Measurements from ENCODE around the gene ZDHHC8. TPM values are rescaled to one million over a fixed set of nuclear protein-coding genes. Genes with fewer than 3 reads are reported as not detected.

ZDHHC8 gene
- total and polyA plus RNA-seq, 7 experiments from 2014 or later, result 0.95 to 88.5 (median 65.9) TPM

GRCh38 chr22:20178915-20179227, 47.3 kb downstream of the ZDHHC8 start:
- no peak overlapping the region for H3K4me3 ChIP-seq (ENCODE audit: low read length)
- no peaks in the 10 kb centered on the region for H3K4me1 Mint-ChIP-seq
- CTCF ChIA-PET, result no interaction called here
- H3K27me3 Mint-ChIP-seq, result no peaks in the 10 kb centered on the region
- no peaks in the 10 kb centered on the region for H3K4me1 ChIP-seq (ENCODE audit: control insufficient read depth in 2 of 2, insufficient read depth in 2 of 2, low read length in 2 of 2)
- H3K9me3 ChIP-seq (ENCODE audit: control insufficient read depth in 2 of 3, low read length in 3 of 3), result no peaks in the 10 kb centered on the region
- no peak overlapping the region for H3K27ac Mint-ChIP-seq
- intact Hi-C loops (cut with micrococcal nuclease), result no loop called here
- ATAC-seq, result no peak
- no peaks in the 10 kb centered on the region for H3K36me3 ChIP-seq (ENCODE audit: control insufficient read depth in 2 of 3, insufficient read depth in 3 of 3, low read length in 3 of 3)
- H3K9me3 Mint-ChIP-seq, result no peaks in the 10 kb centered on the region
- H3K36me3 Mint-ChIP-seq, result no peaks in the 10 kb centered on the region
- DNase-seq, result no peak
- H3K4me3 Mint-ChIP-seq, result no peak overlapping the region
- no peak overlapping the region for H3K27ac ChIP-seq (ENCODE audit: low read depth, low read length)
- POLR2A ChIA-PET, result no interaction called here
- H3K27me3 ChIP-seq (ENCODE audit: control insufficient read depth in 2 of 2, insufficient read depth in 2 of 2, low read length in 2 of 2), result no peaks in the 10 kb centered on the region

- Histone ChIP-seq H3K27ac (ENCODE audit: low read depth, low read length) (no peak overlapping the region), H3K4me3 (ENCODE audit: low read length) (no peak overlapping the region), H3K9me3 (ENCODE audit: control insufficient read depth in 2 of 3, low read length in 3 of 3) (no peaks in the 10 kb centered on the region), H3K27me3 (ENCODE audit: control insufficient read depth in 2 of 2, insufficient read depth in 2 of 2, low read length in 2 of 2) (no peaks in the 10 kb centered on the region), H3K4me1 (ENCODE audit: control insufficient read depth in 2 of 2, insufficient read depth in 2 of 2, low read length in 2 of 2) (no peaks in the 10 kb centered on the region), H3K36me3 (ENCODE audit: control insufficient read depth in 2 of 3, insufficient read depth in 3 of 3, low read length in 3 of 3) (no peaks in the 10 kb centered on the region)
- no peak for ATAC-seq
- H3K27me3 Mint-ChIP-seq, result no peaks in the 10 kb centered on the region
- ChIA-PET CTCF (no interaction called here), POLR2A (no interaction called here)
- H3K9me3 Mint-ChIP-seq, result no peaks in the 10 kb centered on the region
- no peaks in the 10 kb centered on the region for H3K36me3 Mint-ChIP-seq
- intact Hi-C loops (cut with micrococcal nuclease), result no loop called here
- no peak overlapping the region for H3K4me3 Mint-ChIP-seq
- no peak for DNase-seq
- H3K4me1 Mint-ChIP-seq, result no peaks in the 10 kb centered on the region
- no peak overlapping the region for H3K27ac Mint-ChIP-seq
These were observed 48.0 kb downstream of the ZDHHC8 start for GRCh38 chr22:20179455-20180244.

DNA sequence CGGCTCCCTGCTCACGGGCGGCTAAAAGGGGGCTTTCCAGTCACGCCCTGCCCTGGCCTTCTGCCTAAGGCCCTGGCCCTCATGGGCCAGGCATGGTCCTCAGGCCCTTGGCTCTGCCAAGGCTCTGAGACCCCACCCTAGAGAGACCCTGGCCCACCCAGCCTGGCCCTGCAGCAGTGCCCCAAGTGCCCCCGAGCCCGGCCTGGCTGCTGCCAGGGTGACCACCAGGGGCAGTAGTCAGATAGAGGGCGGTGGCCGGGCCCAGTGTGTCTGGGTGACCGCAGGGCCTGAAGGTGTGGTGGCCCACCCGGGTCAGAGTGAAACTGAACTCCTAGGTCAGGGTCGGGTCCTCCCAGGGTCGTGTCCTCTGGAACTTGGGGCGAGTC, 48.6 kb downstream of the ZDHHC8 start:
- ChIA-PET CTCF (interaction anchor here (0.7 kb wide), 1 partner anchor 286 kb away, joined by 5 read pairs; no protein-coding TSS in a partner anchor), POLR2A (no interaction called here)
- no peak overlapping the region for H3K4me3 Mint-ChIP-seq
- no peak overlapping the region for H3K27ac Mint-ChIP-seq
- H3K36me3 ChIP-seq (ENCODE audit: control insufficient read depth in 2 of 3, insufficient read depth in 3 of 3, low read length in 3 of 3), result no peaks in the 10 kb centered on the region
- H3K9me3 ChIP-seq (ENCODE audit: control insufficient read depth in 2 of 3, low read length in 3 of 3), result no peaks in the 10 kb centered on the region
- no peaks in the 10 kb centered on the region for H3K9me3 Mint-ChIP-seq
- no peak overlapping the region for H3K27ac ChIP-seq (ENCODE audit: low read depth, low read length)
- no peak overlapping the region for H3K4me3 ChIP-seq (ENCODE audit: low read length)
- H3K27me3 Mint-ChIP-seq, result no peaks in the 10 kb centered on the region
- no peaks in the 10 kb centered on the region for H3K27me3 ChIP-seq (ENCODE audit: control insufficient read depth in 2 of 2, insufficient read depth in 2 of 2, low read length in 2 of 2)
- no peaks in the 10 kb centered on the region for H3K36me3 Mint-ChIP-seq
- no peaks in the 10 kb centered on the region for H3K4me1 Mint-ChIP-seq
- no peaks in the 10 kb centered on the region for H3K4me1 ChIP-seq (ENCODE audit: control insufficient read depth in 2 of 2, insufficient read depth in 2 of 2, low read length in 2 of 2)
- ATAC-seq (no peak), DNase-seq (no peak)
- intact Hi-C loops (cut with micrococcal nuclease), result no loop called here

GRCh38 chr22:20180640-20181039, 49.0 kb downstream of the ZDHHC8 start:
- Histone ChIP-seq H3K4me1 (ENCODE audit: control insufficient read depth in 2 of 2, insufficient read depth in 2 of 2, low read length in 2 of 2) (no peaks in the 10 kb centered on the region), H3K4me3 (ENCODE audit: low read length) (no peak overlapping the region), H3K27me3 (ENCODE audit: control insufficient read depth in 2 of 2, insufficient read depth in 2 of 2, low read length in 2 of 2) (no peaks in the 10 kb centered on the region), H3K27ac (ENCODE audit: low read depth, low read length) (no peak overlapping the region), H3K9me3 (ENCODE audit: control insufficient read depth in 2 of 3, low read length in 3 of 3) (no peaks in the 10 kb centered on the region), H3K36me3 (ENCODE audit: control insufficient read depth in 2 of 3, insufficient read depth in 3 of 3, low read length in 3 of 3) (no peaks in the 10 kb centered on the region)
- DNase-seq (no peak), ATAC-seq (no peak)
- ChIA-PET CTCF (interaction anchor here (0.7 kb wide), 1 partner anchor 286 kb away, joined by 5 read pairs; no protein-coding TSS in a partner anchor), POLR2A (no interaction called here)
- Mint-ChIP-seq H3K4me3 (no peak overlapping the region), H3K27ac (no peak overlapping the region), H3K9me3 (peaks cover 0 to 1% (median 0%) of the 10 kb centered on the region in 11 donors), H3K36me3 (no peaks in the 10 kb centered on the region), H3K4me1 (no peaks in the 10 kb centered on the region), H3K27me3 (no peaks in the 10 kb centered on the region)
- intact Hi-C loops (cut with micrococcal nuclease), result no loop called here

- Mint-ChIP-seq H3K27me3 (no peaks in the 10 kb centered on the region), H3K27ac (no peak overlapping the region), H3K4me1 (no peaks in the 10 kb centered on the region), H3K4me3 (no peak overlapping the region), H3K9me3 (peaks cover 0 to 1% (median 0%) of the 10 kb centered on the region in 11 donors), H3K36me3 (no peaks in the 10 kb centered on the region)
- H3K4me3 ChIP-seq (ENCODE audit: low read length), result no peak overlapping the region
- no peak overlapping the region for H3K27ac ChIP-seq (ENCODE audit: low read depth, low read length)
- H3K9me3 ChIP-seq (ENCODE audit: control insufficient read depth in 2 of 3, low read length in 3 of 3), result no peaks in the 10 kb centered on the region
- intact Hi-C loops (cut with micrococcal nuclease), result no loop called here
- no peak for DNase-seq
- H3K36me3 ChIP-seq (ENCODE audit: control insufficient read depth in 2 of 3, insufficient read depth in 3 of 3, low read length in 3 of 3), result no peaks in the 10 kb centered on the region
- CTCF ChIA-PET, result interaction anchor here (0.7 kb wide), 1 partner anchor 287 kb away, joined by 5 read pairs; no protein-coding TSS in a partner anchor
- ATAC-seq, result no peak
- no peaks in the 10 kb centered on the region for H3K4me1 ChIP-seq (ENCODE audit: control insufficient read depth in 2 of 2, insufficient read depth in 2 of 2, low read length in 2 of 2)
- no peaks in the 10 kb centered on the region for H3K27me3 ChIP-seq (ENCODE audit: control insufficient read depth in 2 of 2, insufficient read depth in 2 of 2, low read length in 2 of 2)
- POLR2A ChIA-PET, result no interaction called here
These were observed 49.7 kb downstream of the ZDHHC8 start for GRCh38 chr22:20181194-20181883.

DNA sequence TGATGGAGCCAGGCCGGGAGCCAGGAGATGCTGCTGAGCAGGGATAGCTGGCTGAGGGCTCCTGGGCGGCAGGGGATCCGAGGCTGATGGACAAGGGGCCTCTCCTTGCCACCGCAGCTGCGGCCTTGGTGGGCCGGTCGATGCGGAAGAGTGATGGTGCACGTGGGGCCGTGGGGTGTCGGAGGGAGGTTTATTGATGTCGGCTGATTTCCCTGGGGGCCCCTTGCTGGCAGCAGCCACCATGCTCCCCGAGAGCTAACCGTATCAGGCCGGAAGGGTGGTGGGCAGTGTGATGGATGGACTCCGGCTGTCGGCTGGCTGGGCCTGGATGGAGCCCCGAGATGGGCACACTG, 50.3 kb downstream of the ZDHHC8 start:
- Histone ChIP-seq H3K27me3 (ENCODE audit: control insufficient read depth in 2 of 2, insufficient read depth in 2 of 2, low read length in 2 of 2) (no peaks in the 10 kb centered on the region), H3K36me3 (ENCODE audit: control insufficient read depth in 2 of 3, insufficient read depth in 3 of 3, low read length in 3 of 3) (no peaks in the 10 kb centered on the region), H3K27ac (ENCODE audit: low read depth, low read length) (no peak overlapping the region), H3K4me3 (ENCODE audit: low read length) (no peak overlapping the region), H3K4me1 (ENCODE audit: control insufficient read depth in 2 of 2, insufficient read depth in 2 of 2, low read length in 2 of 2) (no peaks in the 10 kb centered on the region), H3K9me3 (ENCODE audit: control insufficient read depth in 2 of 3, low read length in 3 of 3) (no peaks in the 10 kb centered on the region)
- POLR2A ChIA-PET, result no interaction called here
- H3K27ac Mint-ChIP-seq, result no peak overlapping the region
- H3K4me3 Mint-ChIP-seq, result no peak overlapping the region
- no peaks in the 10 kb centered on the region for H3K27me3 Mint-ChIP-seq
- no peak for DNase-seq
- CTCF ChIA-PET, result no interaction called here
- no peaks in the 10 kb centered on the region for H3K36me3 Mint-ChIP-seq
- no peak for ATAC-seq
- H3K9me3 Mint-ChIP-seq, result peaks cover 0 to 1% (median 0%) of the 10 kb centered on the region in 11 donors
- no peaks in the 10 kb centered on the region for H3K4me1 Mint-ChIP-seq
- intact Hi-C loops (cut with micrococcal nuclease), result no loop called here

GRCh38 chr22:20182365-20182764, 50.8 kb downstream of the ZDHHC8 start:
- Mint-ChIP-seq H3K4me1 (no peaks in the 10 kb centered on the region), H3K4me3 (no peak overlapping the region), H3K36me3 (no peaks in the 10 kb centered on the region), H3K9me3 (peaks cover 0 to 1% (median 0%) of the 10 kb centered on the region in 11 donors), H3K27me3 (no peaks in the 10 kb centered on the region), H3K27ac (no peak overlapping the region)
- POLR2A ChIA-PET, result no interaction called here
- intact Hi-C loops (cut with micrococcal nuclease), result no loop called here
- no peaks in the 10 kb centered on the region for H3K9me3 ChIP-seq (ENCODE audit: control insufficient read depth in 2 of 3, low read length in 3 of 3)
- no peaks in the 10 kb centered on the region for H3K27me3 ChIP-seq (ENCODE audit: control insufficient read depth in 2 of 2, insufficient read depth in 2 of 2, low read length in 2 of 2)
- no peaks in the 10 kb centered on the region for H3K4me1 ChIP-seq (ENCODE audit: control insufficient read depth in 2 of 2, insufficient read depth in 2 of 2, low read length in 2 of 2)
- no peak overlapping the region for H3K27ac ChIP-seq (ENCODE audit: low read depth, low read length)
- ATAC-seq, result no peak
- H3K4me3 ChIP-seq (ENCODE audit: low read length), result no peak overlapping the region
- no peaks in the 10 kb centered on the region for H3K36me3 ChIP-seq (ENCODE audit: control insufficient read depth in 2 of 3, insufficient read depth in 3 of 3, low read length in 3 of 3)
- CTCF ChIA-PET, result no interaction called here
- no peak for DNase-seq
